ENCODE measurements around the gene BUB1B.

BUB1B gene

GRCh38 chr15:40183636-40184463, 23.0 kb downstream of the BUB1B start:
- no peak for TF ChIP-seq CTCF (IDR thresholded peaks at IDR 0.05; ENCODE audit: extremely low read depth, missing control alignments)
- no peak for DNase-seq (ENCODE audit: low spot score)

- TF ChIP-seq CTCF (IDR thresholded peaks at IDR 0.05; ENCODE audit: extremely low read depth, missing control alignments) = no peak
- DNase-seq (ENCODE audit: low spot score) = no peak
These were observed 29.7 kb downstream of the BUB1B start for GRCh38 chr15:40190591-40190990.

- no peak for TF ChIP-seq CTCF (IDR thresholded peaks at IDR 0.05; ENCODE audit: extremely low read depth, missing control alignments)
- no peak for DNase-seq (ENCODE audit: low spot score)
These were observed 32.1 kb downstream of the BUB1B start for GRCh38 chr15:40192942-40193341.

- no peak for DNase-seq (ENCODE audit: low spot score)
- no peak for TF ChIP-seq CTCF (IDR thresholded peaks at IDR 0.05; ENCODE audit: extremely low read depth, missing control alignments)
These were observed 36.6 kb downstream of the BUB1B start for GRCh38 chr15:40197434-40197833.

GRCh38 chr15:40198355-40199085, 37.7 kb downstream of the BUB1B start:
- no peak for DNase-seq (ENCODE audit: low spot score)

GRCh38 chr15:40204100-40204499, 43.2 kb downstream of the BUB1B start:
- TF ChIP-seq CTCF (IDR thresholded peaks at IDR 0.05; ENCODE audit: extremely low read depth, missing control alignments) = no peak
- DNase-seq (ENCODE audit: low spot score) = no peak

More at GRCh38 chr15:40198355-40199085, 37.7 kb downstream of the BUB1B start:
- no peak for TF ChIP-seq CTCF (IDR thresholded peaks at IDR 0.05; ENCODE audit: extremely low read depth, missing control alignments)

GRCh38 chr15:40217166-40217824, 56.4 kb downstream of the BUB1B start:
- peak; percentile 52 for TF ChIP-seq CTCF (IDR thresholded peaks at IDR 0.05; ENCODE audit: extremely low read depth, missing control alignments)
- DNase-seq (ENCODE audit: low spot score) = peak; percentile 65

Measured in GM20000 (cell line).